Tibial nerve (tissue), 3 donors: ENCODE measurements around the gene DOLPP1.

Experiments used
- POLR2A ChIP-seq, 2 donors: fragments of 450-650 bp; IDR thresholded peaks; one replicate each; pipeline ENCODE4 v1.6.1; 2017; ENCODE audit warnings: antibody characterized with exemption in 2 of 2, mild to moderate bottlenecking in 2 of 2, moderate library complexity in 2 of 2
- TF ChIP-seq, protein P1 (sequence below), 5 experiments: fragments of 200-600 bp in 3 of 5; fragments of 450-650 bp in 2 of 5; sonication (generic) in 3 of 5; IDR thresholded peaks; one replicate each; pipeline ENCODE4 v1.5.1; 2016 to 2019; ENCODE audit warnings: antibody characterized with exemption in 5 of 5, mild to moderate bottlenecking in 3 of 5, moderate library complexity in 2 of 5

DNA sequence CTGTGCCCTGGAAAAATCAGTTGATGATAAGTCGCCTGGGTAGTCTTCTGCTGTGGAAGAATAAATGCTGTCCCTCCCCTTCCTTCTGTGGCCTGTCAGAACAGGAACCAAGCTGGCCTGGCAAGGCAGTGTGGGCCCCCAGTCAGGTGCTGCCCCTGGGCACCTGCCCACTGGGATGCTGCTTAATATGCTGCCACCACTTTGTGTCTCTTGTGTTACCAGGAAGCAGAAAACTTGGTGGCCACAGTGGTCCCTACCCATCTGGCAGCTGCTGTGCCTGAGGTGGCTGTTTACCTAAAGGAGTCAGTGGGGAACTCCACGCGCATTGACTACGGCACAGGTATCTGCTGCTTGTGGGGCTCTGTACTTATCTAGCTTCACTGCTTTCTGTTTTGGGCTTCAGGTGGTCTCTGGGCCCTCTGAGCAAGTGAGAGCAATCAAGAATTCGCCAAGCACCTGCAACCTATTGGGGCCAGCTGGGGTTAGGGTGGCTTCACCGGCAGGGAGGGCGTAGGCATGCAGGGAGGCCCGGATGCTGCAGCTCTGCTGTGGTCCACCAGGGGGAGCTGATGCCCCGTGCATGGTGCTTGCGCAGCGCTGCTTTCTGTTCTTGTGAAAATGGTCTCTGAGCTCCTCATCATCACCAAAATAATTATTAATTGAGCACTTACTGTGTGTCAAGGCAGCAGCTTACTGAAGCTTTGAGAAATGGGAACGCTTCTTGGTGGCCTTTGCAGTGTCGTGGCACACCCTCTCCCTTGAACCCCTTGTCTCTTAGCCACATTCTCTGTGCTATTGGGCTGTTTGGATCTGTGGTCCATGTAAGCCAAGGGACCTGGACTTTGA is 50.6 kb downstream of the DOLPP1 start:
- TF ChIP-seq, protein P1, sequence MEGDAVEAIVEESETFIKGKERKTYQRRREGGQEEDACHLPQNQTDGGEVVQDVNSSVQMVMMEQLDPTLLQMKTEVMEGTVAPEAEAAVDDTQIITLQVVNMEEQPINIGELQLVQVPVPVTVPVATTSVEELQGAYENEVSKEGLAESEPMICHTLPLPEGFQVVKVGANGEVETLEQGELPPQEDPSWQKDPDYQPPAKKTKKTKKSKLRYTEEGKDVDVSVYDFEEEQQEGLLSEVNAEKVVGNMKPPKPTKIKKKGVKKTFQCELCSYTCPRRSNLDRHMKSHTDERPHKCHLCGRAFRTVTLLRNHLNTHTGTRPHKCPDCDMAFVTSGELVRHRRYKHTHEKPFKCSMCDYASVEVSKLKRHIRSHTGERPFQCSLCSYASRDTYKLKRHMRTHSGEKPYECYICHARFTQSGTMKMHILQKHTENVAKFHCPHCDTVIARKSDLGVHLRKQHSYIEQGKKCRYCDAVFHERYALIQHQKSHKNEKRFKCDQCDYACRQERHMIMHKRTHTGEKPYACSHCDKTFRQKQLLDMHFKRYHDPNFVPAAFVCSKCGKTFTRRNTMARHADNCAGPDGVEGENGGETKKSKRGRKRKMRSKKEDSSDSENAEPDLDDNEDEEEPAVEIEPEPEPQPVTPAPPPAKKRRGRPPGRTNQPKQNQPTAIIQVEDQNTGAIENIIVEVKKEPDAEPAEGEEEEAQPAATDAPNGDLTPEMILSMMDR (IDR thresholded peaks at IDR 0.05), result peak; percentile 97
- no peak for TF ChIP-seq POLR2A (IDR thresholded peaks at IDR 0.05)
